GM18502 (cell line): ENCODE results near the gene OLFML3.

Source experiments
- ATAC-seq: cut with Tn5 transposase; IDR thresholded peaks from one replicate; pipeline ENCODE4 v1.9.1; 2021; ENCODE audit warnings: mild to moderate bottlenecking; ENCODE audit not compliant: unreplicated experiment, poor library complexity

Gene OLFML3

DNA sequence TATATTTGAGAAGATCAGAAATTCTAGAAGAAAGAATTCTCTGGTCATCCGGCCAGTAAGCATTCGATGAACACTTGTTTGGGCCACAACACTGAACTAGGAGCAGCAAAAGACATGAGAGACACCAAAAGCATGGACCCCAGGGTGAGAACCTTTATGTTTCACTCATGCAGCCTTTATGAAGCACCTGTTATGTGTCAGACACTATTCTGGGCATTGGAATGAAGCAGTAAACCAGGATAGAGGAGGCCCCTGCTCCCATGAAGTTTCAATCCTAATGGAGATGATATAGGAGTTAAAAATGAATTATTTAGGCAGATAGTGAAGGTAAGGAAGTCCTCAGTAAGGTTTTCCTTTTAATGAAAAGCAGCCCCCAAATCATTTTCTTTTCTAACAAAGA is 43.6 kb downstream of the OLFML3 start:
- ATAC-seq, result no peak

- no peak for ATAC-seq
Measured at GRCh38 chr1:114023377-114023776, 44.1 kb downstream of the OLFML3 start.

DNA sequence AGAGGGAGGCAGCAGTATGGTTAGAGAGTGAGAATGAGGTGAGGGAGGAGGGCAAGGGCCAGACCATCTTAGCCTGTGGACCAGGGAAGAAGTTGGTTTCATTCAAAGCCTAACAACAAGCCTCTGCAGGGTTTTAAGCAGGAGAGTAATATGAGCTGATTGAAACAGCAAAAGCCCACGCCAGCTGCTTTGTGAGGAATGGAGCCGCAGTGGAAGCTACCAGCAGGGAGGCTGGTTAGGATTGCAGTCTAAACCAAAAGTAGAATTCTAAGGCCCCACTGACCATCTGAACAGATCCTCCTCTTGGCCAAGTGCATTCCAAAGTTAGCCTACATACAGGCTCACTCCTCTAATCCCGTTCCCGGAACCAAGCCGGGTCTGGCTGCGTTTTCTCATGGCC is 44.8 kb downstream of the OLFML3 start:
- ATAC-seq, result no peak

DNA sequence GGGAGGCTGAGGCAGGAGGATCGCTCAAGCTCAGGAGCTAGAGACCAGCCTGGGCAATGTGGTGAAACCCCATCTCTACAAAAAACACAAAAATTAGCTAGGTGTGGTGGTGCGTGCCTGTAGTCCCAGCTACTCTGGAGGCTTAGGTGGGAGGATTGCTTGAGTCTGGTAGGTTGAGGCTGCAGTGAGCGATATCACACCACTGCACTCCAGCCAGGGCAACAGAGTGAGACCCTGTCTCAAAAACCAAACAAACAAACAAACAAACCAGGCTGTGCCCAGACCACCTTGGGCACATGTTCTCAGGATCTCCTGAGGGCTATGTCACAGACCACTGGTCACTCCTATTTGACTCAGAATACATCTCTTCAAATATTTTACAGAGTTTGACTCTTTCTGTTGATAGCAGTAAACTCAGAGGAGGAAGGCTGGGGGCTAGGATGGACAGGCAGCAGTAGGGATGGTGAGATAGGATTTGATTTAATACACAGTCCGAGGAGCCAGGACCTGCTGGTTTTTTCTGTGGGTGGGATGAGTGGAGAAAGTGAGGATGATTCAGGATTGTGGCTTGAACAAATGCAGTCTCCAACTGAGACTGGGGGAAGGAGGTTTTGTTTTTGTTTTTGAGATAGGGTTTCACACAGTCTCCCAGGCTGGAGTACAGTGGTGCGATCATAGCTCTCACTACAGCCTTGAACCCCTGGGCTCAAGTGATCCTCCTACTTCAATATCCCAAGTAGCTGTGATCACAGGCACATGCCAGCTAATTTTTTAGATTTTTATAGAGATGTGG is 46.5 kb downstream of the OLFML3 start:
- ATAC-seq, result no peak

DNA sequence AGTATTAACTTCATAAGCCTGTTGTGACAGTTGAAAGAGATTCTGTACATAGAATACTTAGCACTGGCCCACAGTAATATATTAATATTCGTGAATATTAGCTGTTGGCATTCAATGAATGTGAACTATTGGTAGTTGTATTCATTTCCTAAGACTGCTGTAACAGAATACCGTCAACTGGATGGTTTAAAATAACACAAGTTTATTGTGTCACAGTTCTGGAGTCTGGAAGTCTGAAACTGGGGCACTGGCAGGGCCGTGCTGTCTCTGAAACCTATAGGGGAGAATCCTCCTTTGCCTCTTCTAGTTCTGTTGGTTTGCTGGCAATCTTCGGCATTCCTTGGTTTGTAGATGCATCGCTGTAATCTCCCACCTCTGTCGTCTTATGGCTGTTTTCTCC is 47.5 kb downstream of the OLFML3 start:
- no peak for ATAC-seq
